C4-2B (cell line): ENCODE results near the gene TRANK1.

ENCODE experiments used
- CTCF ChIP-seq: fragments of 450-650 bp; conservative IDR thresholded peaks from 2 replicates; pipeline ENCODE4 v1.5.1; 2017; ENCODE audit warnings: mild to moderate bottlenecking
- ZFX ChIP-seq: fragments of 450-650 bp; IDR thresholded peaks from 2 replicates; pipeline ENCODE4 v1.6.1; 2017

DNA sequence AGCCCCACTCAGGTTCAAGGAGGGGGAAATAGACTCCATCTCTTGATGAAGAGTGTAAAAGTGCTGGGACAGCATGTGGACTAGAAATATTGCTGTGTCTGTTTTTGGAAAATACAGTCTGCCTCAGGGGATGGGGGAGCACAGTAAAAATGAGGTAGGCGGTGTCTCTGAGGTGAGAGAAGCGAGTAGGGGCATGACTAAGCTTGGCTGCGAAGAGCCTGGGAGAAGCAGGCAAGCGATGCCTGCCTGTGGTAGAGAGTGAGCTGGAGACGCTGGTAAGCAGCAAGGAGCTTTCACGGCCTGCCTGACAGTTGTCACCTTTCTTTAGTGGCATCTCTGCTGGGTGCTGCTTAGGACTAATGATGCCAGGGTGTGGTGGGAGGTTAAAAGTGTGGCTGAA, 131.5 kb downstream of the TRANK1 start:
- TF ChIP-seq CTCF (no peak), ZFX (no peak)
